Measurements from ENCODE around the gene CADM2. TPM values are rescaled to one million over a fixed set of nuclear protein-coding genes. Genes with fewer than 3 reads are reported as not detected.

The CADM2 gene
- polyA plus RNA-seq, 1 donor from 2014 or later, result 4.5 TPM

GRCh38 chr3:85483986-85484385 lies 525.2 kb downstream of the CADM2 start:
- Histone ChIP-seq H3K79me2 (replicated peaks; ENCODE audit: insufficient read depth, low read length) (no peaks in the 10 kb centered on the region), H2AFZ (ENCODE audit: low read depth, low read length) (no peak overlapping the region), H3K27ac (ENCODE audit: low read length) (no peak overlapping the region), H3K4me3 (ENCODE audit: low read length) (no peak overlapping the region), H3K9ac (ENCODE audit: low read length) (no peak overlapping the region), H3K4me2 (ENCODE audit: low read length) (no peak overlapping the region), H3K27me3 (ENCODE audit: insufficient read depth, low read depth, low read length) (no peaks in the 10 kb centered on the region), H3K9me3 (ENCODE audit: low read length) (no peaks in the 10 kb centered on the region), H3F3A (ENCODE audit: insufficient read depth, low read length, poor library complexity, severe bottlenecking) (peaks cover 6% of the 10 kb centered on the region), H3K36me3 (ENCODE audit: insufficient read depth, low read length) (no peaks in the 10 kb centered on the region), H3K9me2 (ENCODE audit: insufficient read depth, low read length) (no peaks in the 10 kb centered on the region), H4K20me1 (ENCODE audit: insufficient read depth) (no peaks in the 10 kb centered on the region)
- TF ChIP-seq MXI1 (conservative IDR thresholded peaks at IDR 0.05; ENCODE audit: poor library complexity, severe bottlenecking) (no peak), SMC3 (conservative IDR thresholded peaks at IDR 0.05; ENCODE audit: poor library complexity) (no peak), TAF1 (IDR thresholded peaks at IDR 0.05; ENCODE audit: low read depth) (no peak), EP300 (conservative IDR thresholded peaks at IDR 0.05; ENCODE audit: poor library complexity, severe bottlenecking) (no peak), POLR2AphosphoS5 (IDR thresholded peaks at IDR 0.05) (no peak), EZH2 (IDR thresholded peaks at IDR 0.05; ENCODE audit: borderline replicate concordance, insufficient read depth, low read length, poor library complexity, severe bottlenecking) (no peak), CTCF (IDR thresholded peaks at IDR 0.05; ENCODE audit: poor library complexity, severe bottlenecking) (no peak), REST (IDR thresholded peaks at IDR 0.05; ENCODE audit: borderline replicate concordance) (no peak)

GRCh38 chr3:85487375-85487774 lies 528.6 kb downstream of the CADM2 start:
- TF ChIP-seq MXI1 (conservative IDR thresholded peaks at IDR 0.05; ENCODE audit: poor library complexity, severe bottlenecking) (no peak), RAD21 (conservative IDR thresholded peaks at IDR 0.05) (no peak), SMC3 (conservative IDR thresholded peaks at IDR 0.05; ENCODE audit: poor library complexity) (no peak), REST (IDR thresholded peaks at IDR 0.05; ENCODE audit: borderline replicate concordance) (no peak), TAF1 (IDR thresholded peaks at IDR 0.05; ENCODE audit: low read depth) (no peak), POLR2AphosphoS5 (IDR thresholded peaks at IDR 0.05) (no peak), CTCF (IDR thresholded peaks at IDR 0.05; ENCODE audit: poor library complexity, severe bottlenecking) (no peak), EZH2 (IDR thresholded peaks at IDR 0.05; ENCODE audit: borderline replicate concordance, insufficient read depth, low read length, poor library complexity, severe bottlenecking) (no peak), EP300 (conservative IDR thresholded peaks at IDR 0.05; ENCODE audit: poor library complexity, severe bottlenecking) (no peak)
- Histone ChIP-seq H3K4me2 (ENCODE audit: low read length) (no peak overlapping the region), H3K4me3 (ENCODE audit: low read length) (no peak overlapping the region), H3F3A (ENCODE audit: insufficient read depth, low read length, poor library complexity, severe bottlenecking) (peaks cover 6% of the 10 kb centered on the region), H3K9me2 (ENCODE audit: insufficient read depth, low read length) (no peaks in the 10 kb centered on the region), H2AFZ (ENCODE audit: low read depth, low read length) (no peak overlapping the region), H4K20me1 (ENCODE audit: insufficient read depth) (no peaks in the 10 kb centered on the region), H3K36me3 (ENCODE audit: insufficient read depth, low read length) (no peaks in the 10 kb centered on the region), H3K27ac (ENCODE audit: low read length) (no peak overlapping the region), H3K79me2 (replicated peaks; ENCODE audit: insufficient read depth, low read length) (no peaks in the 10 kb centered on the region), H3K9me3 (ENCODE audit: low read length) (no peaks in the 10 kb centered on the region), H3K27me3 (ENCODE audit: insufficient read depth, low read depth, low read length) (no peaks in the 10 kb centered on the region), H3K9ac (ENCODE audit: low read length) (no peak overlapping the region)

All from neural cell (in vitro differentiated cells).